ENCODE data around the gene TP53TG3D.
"Not testable (repeated sequence)": the region's sequence is repeated elsewhere in the genome, so short reads cannot be mapped to it uniquely, and the experiment has no call there.

The TP53TG3D gene

GRCh38 chr16:32252986-32253385 lies at the start of gene TP53TG3D:
Gene TP53TG3D, plus strand, starts transcription at chr16:32253286. Its CDS starts 68 bp downstream, at chr16:32253354.
- DNase-seq, result not testable (repeated sequence)

GRCh38 chr16:32253507-32253906 lies 421 bp downstream of the TP53TG3D start:
- peak; percentile 15 for DNase-seq

GRCh38 chr16:32261526-32261925 lies 8.4 kb downstream of the TP53TG3D start:
- DNase-seq, result not testable (repeated sequence)

GRCh38 chr16:32263552-32263951 lies 10.5 kb downstream of the TP53TG3D start:
- not testable (repeated sequence) for DNase-seq

- DNase-seq, result not testable (repeated sequence)
Measured at GRCh38 chr16:32281910-32282309, 28.8 kb downstream of the TP53TG3D start.

- DNase-seq, result not testable (repeated sequence)
Measured at GRCh38 chr16:32283024-32283423, 29.9 kb downstream of the TP53TG3D start.

- not testable (repeated sequence) for DNase-seq
Measured at GRCh38 chr16:32283917-32284495, 30.9 kb downstream of the TP53TG3D start.

- not testable (repeated sequence) for DNase-seq
Measured at GRCh38 chr16:32284800-32285796, 32.0 kb downstream of the TP53TG3D start.

GRCh38 chr16:32286193-32286592 lies 33.1 kb downstream of the TP53TG3D start:
- not testable (repeated sequence) for DNase-seq

GRCh38 chr16:32287743-32288142 lies 34.7 kb downstream of the TP53TG3D start:
- not testable (repeated sequence) for DNase-seq

GRCh38 chr16:32289197-32289596 lies 36.1 kb downstream of the TP53TG3D start:
- DNase-seq, result not testable (repeated sequence)

GRCh38 chr16:32302776-32303175 lies 49.7 kb downstream of the TP53TG3D start:
- not testable (repeated sequence) for DNase-seq

Data from activated naive CD4-positive, alpha-beta T cell treated with Interleukin-2 at 50 U/mL for 16 hours (primary cell).